ENCODE results near the gene CAMSAP2.

The CAMSAP2 gene

DNA sequence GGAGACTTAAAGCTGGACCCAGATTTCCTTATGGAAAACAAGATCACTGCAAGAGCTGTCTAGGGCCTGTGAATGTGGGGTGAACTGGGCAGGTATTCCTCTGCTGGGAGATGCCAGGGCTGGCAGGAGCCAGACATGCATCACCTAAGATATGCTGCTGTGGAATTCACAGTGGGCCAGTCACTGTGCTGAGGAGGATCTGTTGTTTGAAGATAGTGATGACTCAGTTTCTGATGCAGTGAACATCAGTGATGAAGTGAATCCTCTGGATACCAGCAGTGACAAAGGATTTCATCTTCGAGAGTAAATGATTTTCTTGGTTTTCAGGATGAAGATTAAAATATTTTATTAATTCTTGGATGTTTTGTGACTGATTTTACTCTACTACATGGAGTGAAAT is 29.9 kb upstream of the CAMSAP2 start:
- Histone ChIP-seq H3K9me3 (ENCODE audit: insufficient read depth, low read depth, low read length) (no peaks in the 10 kb centered on the region), H3K36me3 (ENCODE audit: insufficient read depth, low read length) (no peaks in the 10 kb centered on the region), H3K4me1 (ENCODE audit: insufficient read depth, low read length, poor library complexity, severe bottlenecking) (peaks cover 4% of the 10 kb centered on the region), H2AFZ (ENCODE audit: low read length) (no peak overlapping the region), H4K20me1 (ENCODE audit: insufficient read depth, low read length, poor library complexity, severe bottlenecking) (no peaks in the 10 kb centered on the region), H3K9me2 (replicated peaks; ENCODE audit: low read depth, low read length) (no peaks in the 10 kb centered on the region), H3K79me2 (ENCODE audit: insufficient read depth, low read length) (no peaks in the 10 kb centered on the region), H3K9ac (ENCODE audit: low read depth, low read length, poor library complexity, severe bottlenecking) (no peak overlapping the region), H3K27me3 (ENCODE audit: insufficient read depth, low read length, poor library complexity, severe bottlenecking) (no peaks in the 10 kb centered on the region), H3F3A (ENCODE audit: low read depth) (no peaks in the 10 kb centered on the region), H3K4me3 (ENCODE audit: low read length, poor library complexity, severe bottlenecking) (no peak overlapping the region), H3K4me2 (ENCODE audit: low read depth, low read length, poor library complexity, severe bottlenecking) (no peak overlapping the region)
- TF ChIP-seq, protein P1, sequence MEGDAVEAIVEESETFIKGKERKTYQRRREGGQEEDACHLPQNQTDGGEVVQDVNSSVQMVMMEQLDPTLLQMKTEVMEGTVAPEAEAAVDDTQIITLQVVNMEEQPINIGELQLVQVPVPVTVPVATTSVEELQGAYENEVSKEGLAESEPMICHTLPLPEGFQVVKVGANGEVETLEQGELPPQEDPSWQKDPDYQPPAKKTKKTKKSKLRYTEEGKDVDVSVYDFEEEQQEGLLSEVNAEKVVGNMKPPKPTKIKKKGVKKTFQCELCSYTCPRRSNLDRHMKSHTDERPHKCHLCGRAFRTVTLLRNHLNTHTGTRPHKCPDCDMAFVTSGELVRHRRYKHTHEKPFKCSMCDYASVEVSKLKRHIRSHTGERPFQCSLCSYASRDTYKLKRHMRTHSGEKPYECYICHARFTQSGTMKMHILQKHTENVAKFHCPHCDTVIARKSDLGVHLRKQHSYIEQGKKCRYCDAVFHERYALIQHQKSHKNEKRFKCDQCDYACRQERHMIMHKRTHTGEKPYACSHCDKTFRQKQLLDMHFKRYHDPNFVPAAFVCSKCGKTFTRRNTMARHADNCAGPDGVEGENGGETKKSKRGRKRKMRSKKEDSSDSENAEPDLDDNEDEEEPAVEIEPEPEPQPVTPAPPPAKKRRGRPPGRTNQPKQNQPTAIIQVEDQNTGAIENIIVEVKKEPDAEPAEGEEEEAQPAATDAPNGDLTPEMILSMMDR (conservative IDR thresholded peaks at IDR 0.05; ENCODE audit: low read length), result no peak
- no peak for TF ChIP-seq EZH2phosphoT487 (IDR thresholded peaks at IDR 0.05; ENCODE audit: borderline replicate concordance)

DNA sequence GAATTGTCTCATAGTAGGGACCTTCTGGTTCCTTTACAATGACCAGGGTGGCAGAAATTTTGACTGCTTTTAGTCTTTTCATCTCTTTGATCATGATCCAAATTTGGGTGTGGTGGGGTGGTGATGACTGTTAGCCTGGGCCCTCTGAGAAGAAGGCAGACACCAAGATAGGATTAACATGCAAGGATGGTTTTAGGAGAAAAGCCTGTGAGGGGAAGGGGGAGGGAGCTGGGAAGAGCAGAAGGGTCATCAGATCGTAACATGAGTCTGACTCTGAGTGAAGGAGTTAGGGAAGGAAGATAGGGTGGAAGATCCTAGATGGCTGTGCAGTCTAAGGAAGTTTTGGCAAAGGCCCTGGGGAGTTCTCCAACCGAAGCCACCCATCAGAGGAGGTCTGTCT is 28.5 kb upstream of the CAMSAP2 start:
- no peak overlapping the region for H3K4me2 ChIP-seq (ENCODE audit: low read depth, low read length, poor library complexity, severe bottlenecking)
- H4K20me1 ChIP-seq (ENCODE audit: insufficient read depth, low read length, poor library complexity, severe bottlenecking), result no peaks in the 10 kb centered on the region
- H3K36me3 ChIP-seq (ENCODE audit: insufficient read depth, low read length), result no peaks in the 10 kb centered on the region
- H3K9ac ChIP-seq (ENCODE audit: low read depth, low read length, poor library complexity, severe bottlenecking), result no peak overlapping the region
- no peaks in the 10 kb centered on the region for H3K27me3 ChIP-seq (ENCODE audit: insufficient read depth, low read length, poor library complexity, severe bottlenecking)
- H3K4me1 ChIP-seq (ENCODE audit: insufficient read depth, low read length, poor library complexity, severe bottlenecking), result peaks cover 2% of the 10 kb centered on the region
- no peaks in the 10 kb centered on the region for H3F3A ChIP-seq (ENCODE audit: low read depth)
- H3K4me3 ChIP-seq (ENCODE audit: low read length, poor library complexity, severe bottlenecking), result no peak overlapping the region
- no peaks in the 10 kb centered on the region for H3K9me2 ChIP-seq (replicated peaks; ENCODE audit: low read depth, low read length)
- no peak overlapping the region; the same call in 1 of the 2 replicates for H2AFZ ChIP-seq (ENCODE audit: low read length)
- H3K9me3 ChIP-seq (ENCODE audit: insufficient read depth, low read depth, low read length), result no peaks in the 10 kb centered on the region
- no peak for TF ChIP-seq EZH2phosphoT487 (IDR thresholded peaks at IDR 0.05; ENCODE audit: borderline replicate concordance)
- TF ChIP-seq, protein P1 (conservative IDR thresholded peaks at IDR 0.05; ENCODE audit: low read length), result no peak
- H3K79me2 ChIP-seq (ENCODE audit: insufficient read depth, low read length), result no peaks in the 10 kb centered on the region

DNA sequence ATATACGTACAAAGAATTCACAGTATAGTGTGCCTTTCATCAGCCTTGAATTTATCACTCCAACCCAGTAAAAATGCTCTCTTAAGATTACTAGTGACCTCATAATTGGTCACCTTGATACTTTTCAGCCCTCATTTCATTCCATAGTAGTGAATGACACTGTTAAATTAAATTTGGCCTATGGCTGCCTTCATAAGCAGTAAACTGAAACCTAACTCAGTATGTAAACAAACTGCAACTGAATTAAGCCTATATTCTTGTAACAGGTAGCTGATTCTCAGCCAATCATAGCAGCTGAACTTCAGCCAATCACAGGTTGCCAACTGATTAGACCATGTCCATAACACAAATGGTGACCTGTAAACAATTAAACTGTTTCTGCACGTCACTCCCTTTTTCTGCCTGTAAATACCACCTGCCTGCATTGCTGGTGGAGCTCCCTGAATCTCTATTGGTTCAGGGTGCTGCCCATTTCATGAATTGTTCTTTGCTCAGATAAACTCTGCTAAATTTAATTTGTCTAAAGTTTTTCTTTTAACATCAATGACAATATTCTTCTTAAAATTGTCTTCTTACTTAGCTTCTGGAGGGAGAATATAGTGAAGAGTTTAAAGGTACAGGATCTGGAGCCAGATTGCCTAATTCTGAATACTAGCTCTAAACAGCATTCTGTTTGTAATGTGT is 24.0 kb upstream of the CAMSAP2 start:
- H3F3A ChIP-seq (ENCODE audit: low read depth), result no peaks in the 10 kb centered on the region
- no peaks in the 10 kb centered on the region for H3K27me3 ChIP-seq (ENCODE audit: insufficient read depth, low read length, poor library complexity, severe bottlenecking)
- TF ChIP-seq, protein P1 (conservative IDR thresholded peaks at IDR 0.05; ENCODE audit: low read length), result no peak
- TF ChIP-seq EZH2phosphoT487 (IDR thresholded peaks at IDR 0.05; ENCODE audit: borderline replicate concordance), result no peak
- H3K4me2 ChIP-seq (ENCODE audit: low read depth, low read length, poor library complexity, severe bottlenecking), result no peak overlapping the region
- no peaks in the 10 kb centered on the region for H3K36me3 ChIP-seq (ENCODE audit: insufficient read depth, low read length)
- no peak overlapping the region for H2AFZ ChIP-seq (ENCODE audit: low read length)
- no peaks in the 10 kb centered on the region for H3K9me3 ChIP-seq (ENCODE audit: insufficient read depth, low read depth, low read length)
- no peaks in the 10 kb centered on the region for H4K20me1 ChIP-seq (ENCODE audit: insufficient read depth, low read length, poor library complexity, severe bottlenecking)
- H3K9me2 ChIP-seq (replicated peaks; ENCODE audit: low read depth, low read length), result no peaks in the 10 kb centered on the region
- no peak overlapping the region for H3K4me3 ChIP-seq (ENCODE audit: low read length, poor library complexity, severe bottlenecking)
- H3K79me2 ChIP-seq (ENCODE audit: insufficient read depth, low read length), result no peaks in the 10 kb centered on the region
- H3K9ac ChIP-seq (ENCODE audit: low read depth, low read length, poor library complexity, severe bottlenecking), result no peak overlapping the region
- H3K4me1 ChIP-seq (ENCODE audit: insufficient read depth, low read length, poor library complexity, severe bottlenecking), result no peaks in the 10 kb centered on the region

Measured in Loucy (cell line).